GM19395 (cell line): ENCODE data around the gene NUDT2.

ENCODE experiments used
- ATAC-seq: cut with Tn5 transposase; IDR thresholded peaks from one replicate; pipeline ENCODE4 v1.9.1; 2021; ENCODE audit warnings: mild to moderate bottlenecking, moderate library complexity; ENCODE audit not compliant: unreplicated experiment

The NUDT2 gene

DNA sequence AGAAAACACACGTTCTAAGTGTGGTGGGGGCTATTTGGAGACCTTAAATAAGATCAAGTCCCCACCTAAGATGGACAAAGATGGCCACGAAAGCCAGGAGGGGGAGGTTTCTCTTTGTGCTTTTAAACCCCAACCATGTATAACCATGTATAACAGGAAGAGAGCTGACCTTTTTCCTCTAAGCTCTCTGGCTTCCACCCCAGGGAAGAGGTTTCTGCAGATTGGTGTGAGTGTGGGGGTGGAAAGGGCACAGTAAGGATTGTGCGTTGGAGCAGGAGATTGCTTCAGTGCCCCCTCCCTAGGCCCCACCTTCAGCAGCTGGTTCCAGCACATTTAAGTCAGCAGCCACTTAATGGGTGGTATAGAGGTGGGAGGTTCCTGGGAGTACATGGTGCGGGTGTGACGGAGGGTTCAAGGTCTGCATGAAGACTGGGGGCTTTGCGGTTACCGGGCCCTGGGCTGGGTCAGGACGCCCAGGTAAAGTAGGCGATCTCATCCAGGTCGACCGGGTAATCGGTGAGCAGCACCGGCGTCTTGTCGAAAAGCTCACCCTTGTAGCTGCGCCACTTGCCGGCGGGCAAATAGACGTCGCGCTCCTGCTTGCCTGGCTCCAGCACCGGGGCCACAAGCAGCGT, 41.1 kb downstream of the NUDT2 start:
- no peak for ATAC-seq

DNA sequence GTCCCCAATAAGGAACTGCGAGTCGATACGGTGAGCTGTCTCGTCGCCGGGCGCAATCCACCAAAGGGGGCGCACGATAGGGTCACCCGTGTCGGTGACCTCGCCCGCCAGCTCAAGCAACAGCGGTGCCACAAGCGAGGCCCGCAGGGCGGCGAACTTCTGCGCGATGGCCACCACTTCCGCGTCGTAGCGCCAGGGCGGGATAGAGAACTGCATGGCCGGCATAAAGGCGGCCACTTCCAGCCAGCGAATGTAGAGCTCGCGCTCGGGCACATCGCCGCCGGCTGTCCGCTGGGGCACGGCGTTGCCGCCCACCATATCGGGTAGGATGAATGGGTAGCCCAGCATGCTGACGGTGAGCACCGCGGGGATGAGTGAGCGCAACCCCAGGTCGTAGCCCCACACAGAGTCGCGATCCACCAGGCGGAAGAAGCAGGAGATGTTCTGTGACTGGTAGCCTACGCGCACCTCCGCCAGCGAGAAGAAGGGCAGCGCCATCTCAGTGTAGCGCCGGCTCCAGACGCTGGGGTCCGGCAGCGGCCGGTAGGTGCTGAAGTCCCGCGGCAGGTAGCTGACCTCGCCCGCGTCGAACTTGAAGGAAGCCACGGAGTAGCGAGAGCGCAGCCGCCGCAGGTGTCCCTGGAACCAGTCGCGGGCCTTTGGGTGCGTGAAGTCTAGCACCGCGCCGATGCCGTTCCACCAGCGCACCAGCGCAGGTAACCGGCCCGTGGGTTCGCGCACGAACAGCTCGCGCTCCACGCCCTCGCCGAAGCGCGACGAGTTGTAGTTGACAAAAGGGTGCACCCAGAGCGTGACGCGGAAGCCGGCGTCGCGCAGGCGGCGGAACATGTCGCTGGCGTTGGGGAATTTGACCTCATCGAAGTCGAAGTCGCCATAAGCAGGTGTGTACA, 41.9 kb downstream of the NUDT2 start:
- no peak for ATAC-seq

DNA sequence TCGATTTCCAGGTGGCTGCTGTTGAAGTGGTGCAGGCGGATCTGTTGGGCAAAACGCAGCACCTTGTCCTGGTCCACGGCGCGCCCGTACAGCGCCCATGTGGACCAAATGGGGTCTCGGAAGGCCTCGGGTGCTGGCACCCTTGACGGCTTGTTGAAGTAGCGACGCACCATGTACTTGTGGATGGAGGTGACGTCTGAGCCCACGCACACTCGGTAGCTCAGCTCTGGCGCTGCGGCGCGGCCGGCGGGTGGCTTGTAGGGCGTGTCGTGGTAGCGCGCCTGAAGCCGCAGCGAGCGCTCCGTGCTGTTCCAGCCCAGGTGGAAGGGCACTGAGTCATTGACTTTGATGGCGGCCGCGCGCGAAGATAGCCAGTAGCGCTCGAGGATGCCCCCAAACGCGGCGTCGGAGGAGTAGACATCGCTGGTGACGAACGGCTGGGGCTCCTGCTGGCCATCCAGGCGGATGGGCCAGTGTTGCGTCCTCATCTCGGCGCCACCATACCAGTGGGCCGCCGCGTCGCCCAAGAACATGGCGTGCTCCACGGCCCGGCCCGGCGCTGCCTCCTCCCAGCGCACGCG, 42.6 kb downstream of the NUDT2 start:
- ATAC-seq: no peak

DNA sequence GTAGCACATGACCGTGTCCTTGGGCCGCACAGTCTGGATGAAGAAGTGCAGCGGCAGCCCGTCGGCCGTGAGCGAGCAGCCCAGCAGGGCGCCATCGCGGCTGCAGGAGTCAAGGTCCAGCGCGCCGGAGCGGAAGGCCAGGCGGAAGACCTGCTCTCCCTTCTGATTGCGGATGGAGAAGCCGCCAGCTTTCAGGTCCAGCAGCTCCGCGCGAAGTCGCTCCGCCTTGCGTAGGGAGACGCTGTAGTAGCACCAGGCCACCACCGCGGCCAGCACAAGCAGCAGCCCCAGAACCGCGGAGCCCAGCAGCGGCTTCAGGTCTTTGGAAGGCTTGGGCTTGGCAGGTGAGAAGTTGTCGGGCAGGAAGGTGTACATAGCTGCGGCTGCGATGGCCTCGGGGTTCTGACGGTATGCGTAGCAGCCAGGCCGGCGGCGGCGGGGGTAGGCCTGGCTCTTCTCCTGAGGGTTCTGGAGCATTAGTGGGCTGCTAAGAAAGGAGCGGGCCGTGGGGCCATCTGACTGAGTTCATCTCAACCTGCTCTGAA, 43.2 kb downstream of the NUDT2 start:
- ATAC-seq: no peak

DNA sequence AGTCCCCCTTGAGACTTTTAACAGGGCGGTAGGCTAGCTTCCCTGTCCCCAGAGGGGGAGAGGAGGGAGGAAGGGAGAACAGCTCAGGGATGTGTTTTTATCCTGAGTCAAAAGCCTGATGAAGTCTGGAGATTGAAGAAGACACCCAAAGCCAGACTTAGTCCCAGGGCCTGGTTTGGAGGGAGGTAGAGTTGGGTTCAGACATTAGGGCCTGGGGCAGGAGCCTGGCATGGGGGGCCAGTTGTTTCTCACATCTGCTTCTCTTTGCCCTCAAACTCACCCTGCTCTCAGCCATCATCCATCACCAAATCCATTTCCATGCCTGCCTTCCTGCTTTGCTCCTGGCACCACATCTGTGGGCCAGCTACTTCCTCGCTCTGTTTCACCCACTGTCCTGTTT, 44.4 kb downstream of the NUDT2 start:
- ATAC-seq: no peak

DNA sequence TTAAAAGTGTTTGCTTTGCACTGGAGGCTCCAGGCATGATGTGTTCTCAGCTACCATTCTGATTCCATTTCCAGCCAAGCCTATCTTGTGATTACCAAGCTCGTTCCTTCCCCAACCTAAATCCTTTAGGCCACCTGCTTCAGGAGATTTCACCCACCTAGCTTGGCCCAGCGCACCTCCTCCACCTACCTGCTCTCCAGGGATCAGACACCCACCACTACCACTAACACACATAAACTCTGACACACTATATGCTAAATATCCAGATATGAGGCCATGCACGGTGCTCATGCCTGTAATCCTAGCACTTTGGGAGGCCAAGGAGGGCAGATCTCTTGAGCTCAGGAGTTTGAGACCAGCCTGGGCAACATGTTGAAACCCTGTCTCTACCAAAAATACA, 45.0 kb downstream of the NUDT2 start:
- ATAC-seq: no peak

DNA sequence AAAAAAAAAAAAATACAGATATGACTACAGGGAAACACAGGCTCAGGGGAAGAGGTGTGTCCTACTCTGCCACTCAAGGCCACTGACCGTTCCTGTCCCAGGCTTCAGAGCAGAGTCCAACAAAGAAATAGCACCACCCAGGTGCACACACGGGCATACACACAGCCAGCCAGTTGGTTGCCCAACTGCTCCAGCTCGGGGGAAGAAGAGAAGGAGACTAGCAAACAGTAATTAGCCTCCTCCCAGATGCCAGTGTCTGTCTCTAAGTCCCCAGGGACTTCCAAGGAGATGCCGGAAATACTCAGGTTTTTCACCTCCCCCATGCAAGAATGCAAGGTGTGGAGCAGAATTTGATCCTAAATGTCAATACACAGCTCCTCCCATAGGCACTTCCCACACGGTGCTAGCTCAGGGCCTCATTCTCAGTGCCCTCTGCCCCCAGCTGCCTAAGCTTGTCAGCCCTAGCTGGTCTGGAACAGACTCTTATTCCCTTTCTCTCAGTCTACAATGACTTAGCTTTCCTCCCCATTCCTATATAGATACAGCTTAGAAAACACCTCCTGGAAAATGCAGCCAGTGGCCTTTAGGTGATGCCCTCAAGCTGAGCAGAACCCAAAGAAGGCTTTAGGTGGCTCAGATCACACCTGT, 45.7 kb downstream of the NUDT2 start:
- no peak for ATAC-seq

DNA sequence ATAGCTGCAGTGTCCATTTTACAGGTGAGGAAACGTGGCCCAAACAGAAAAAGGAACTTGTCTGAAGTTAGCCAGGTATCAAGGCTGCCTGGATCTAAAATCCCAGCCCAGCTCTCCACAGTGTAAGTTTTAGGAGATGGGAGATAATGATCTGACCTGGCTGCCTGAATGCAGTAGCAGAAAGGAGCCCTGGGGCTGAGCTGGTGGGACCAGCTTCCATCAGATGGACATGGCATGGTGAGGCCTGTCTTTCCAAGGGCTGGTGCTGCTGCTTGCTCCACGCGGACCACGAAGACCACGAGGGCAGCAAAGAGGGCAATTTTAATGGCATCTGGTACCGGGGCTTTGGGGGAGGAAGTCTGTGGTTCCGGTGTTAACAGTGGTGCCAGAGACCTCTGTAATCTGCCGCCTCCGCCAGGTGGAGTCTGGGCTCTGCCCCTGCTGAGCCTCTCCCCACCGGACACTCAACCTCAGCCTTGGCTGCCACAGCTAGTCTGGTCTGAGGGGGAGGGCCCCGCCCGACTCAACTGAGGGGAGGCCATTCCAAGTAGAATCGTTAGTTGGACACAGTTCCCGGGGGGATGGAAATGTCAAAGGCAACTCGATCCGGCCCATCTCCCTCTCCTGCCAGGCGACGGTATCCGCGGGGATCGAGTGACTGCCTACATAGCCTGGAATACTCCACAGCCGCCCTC, 46.7 kb downstream of the NUDT2 start:
- ATAC-seq: no peak

DNA sequence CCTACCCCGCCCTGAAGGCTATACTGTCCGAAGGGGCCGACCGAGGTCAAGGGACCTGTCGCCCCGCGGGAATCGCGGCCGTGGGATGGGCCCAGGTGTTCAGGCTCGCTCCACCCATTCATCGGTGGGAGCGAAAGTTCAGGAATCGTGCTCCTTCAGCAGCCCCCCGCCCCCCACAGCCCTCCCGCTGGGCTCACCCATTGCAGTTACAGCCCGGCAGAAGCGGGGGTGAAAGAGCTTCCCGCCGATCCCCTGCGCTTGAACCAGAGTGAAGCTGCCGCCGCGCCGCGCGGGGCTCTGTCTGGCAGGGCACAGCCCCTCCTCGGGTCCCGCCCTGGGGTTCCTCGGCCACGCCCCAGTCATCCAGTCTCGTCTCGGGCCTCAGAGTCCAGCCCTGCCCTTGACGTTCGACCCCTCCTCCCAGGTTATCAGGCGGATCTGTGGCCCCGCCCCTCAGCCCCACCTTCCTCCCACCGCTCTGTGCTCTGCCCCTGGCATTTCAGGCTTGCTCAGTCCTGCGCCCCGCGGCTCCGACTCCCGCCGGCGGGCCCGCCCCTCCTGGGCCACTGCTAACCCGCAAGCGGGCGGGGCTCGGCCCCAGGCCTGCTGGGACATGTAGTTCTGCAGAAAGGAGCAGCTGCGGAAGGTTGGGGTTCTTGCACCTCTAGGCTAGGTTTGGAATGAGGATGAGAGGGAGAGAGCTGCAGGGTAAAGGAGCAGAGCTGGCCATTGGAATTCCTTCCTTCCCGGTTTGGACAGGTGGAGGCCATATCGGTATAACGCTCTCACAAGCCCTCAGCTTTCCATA, 47.4 kb downstream of the NUDT2 start, which contains the start of gene MYORG:
Gene MYORG, minus strand, starts transcription at position 303 of the 808 bp plus-strand sequence. CDS start 3,955 bp downstream, outside the sequence.
- ATAC-seq: peak; percentile 87

DNA sequence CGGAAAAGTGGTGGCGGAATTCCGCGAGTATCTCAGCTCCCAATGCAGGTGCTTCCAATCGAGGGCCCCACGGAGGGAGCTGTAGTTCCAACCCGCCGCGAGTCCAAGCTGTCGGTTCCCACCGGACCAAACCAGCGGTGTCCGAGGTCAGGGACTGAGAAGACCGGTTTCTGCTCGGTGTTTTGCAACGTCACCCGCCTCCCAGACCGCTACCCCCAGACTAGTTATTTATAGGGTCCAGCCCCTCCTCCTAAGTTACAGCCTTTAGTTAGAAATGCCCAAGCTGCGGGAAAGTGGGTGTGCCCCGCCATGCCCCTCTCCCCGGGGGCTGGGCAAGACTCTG, 48.0 kb downstream of the NUDT2 start:
- no peak for ATAC-seq

DNA sequence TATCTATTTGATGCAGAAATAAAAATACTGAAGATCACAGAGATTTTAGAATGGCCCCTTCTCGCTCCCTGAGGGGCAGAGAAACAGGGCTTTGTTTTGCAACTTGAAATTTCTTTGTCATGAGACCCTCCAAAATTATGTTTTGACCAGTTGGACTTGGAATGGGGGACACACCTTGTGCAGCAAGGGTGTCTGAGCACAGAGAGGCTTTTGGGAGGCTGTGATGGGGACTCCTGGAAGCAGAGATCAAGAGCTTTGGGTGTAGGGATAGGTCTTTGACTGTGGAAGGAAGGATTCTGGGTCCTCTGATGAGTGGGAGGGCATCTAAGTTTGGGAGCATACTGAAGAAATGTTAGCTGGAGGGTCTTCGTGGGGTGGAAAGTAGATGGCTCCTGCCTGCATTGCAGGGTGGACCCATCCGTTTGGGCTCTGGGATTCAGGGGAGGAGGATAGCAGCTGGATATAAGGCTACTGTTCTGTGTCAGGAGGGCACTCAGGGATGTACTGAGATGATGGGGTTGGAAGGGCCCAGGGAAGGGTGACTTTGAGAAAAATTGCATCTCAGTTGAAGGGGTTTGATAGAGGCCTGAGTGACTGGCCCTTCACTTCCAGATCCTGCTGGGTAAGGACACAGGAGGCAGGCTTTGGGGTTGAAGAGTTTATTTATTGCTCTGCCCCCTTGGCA, 49.1 kb downstream of the NUDT2 start:
- ATAC-seq: no peak

DNA sequence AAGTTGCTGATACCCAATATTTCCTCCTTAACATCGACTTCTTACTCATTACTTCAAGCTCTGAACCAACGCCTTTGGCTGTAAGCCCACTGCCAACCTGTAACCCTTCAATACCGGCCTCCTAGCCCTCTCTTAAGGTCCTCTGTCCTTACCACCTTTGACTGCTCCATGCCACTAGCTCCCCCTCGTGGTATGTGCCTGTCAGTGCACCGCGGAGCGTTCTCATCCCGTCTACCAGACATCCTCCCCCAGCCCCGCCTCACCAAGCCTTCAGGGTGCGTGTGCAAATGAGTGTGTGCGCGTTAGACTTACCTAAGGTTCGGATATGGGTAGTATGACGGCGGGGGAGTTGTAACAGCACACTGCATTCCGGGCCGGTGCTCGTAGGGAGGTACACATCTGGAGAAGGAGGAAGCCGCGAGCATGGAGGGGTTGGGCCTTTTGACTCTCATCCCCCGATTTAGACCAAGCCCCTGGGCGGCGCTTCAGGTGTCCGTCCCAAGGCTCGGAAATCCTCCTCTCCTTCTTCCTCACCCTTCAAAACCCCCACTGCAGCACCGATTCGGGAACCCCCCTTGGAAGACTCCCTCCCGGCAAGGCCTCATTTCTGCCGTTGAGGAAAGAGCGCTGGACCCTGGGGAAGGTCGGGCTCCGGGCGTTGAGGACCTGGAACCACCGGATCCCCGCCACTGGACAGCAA, 50.1 kb downstream of the NUDT2 start:
- ATAC-seq: peak; percentile 39

DNA sequence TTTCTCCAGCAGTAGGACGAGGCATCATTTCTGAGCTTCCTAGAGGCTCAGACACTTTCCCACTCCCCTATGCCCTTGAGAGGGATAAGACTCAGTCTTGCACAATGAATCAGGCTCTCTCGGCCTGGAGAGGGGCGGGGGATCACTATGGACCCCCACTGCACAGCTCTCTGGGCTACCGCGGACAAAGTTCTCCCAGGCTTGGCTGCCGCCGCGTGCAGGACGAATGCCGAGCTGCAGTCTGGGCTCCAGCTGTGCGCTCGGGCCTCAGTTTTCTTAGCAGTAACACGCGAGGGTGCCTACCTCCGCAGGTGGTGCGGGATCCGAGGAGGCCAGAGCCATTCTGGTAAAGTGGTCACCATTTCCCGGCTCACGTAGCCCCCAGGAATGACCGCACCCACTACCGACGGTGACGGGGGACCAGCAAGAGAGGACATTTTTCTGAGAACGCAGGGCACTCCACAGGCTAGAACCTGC, 50.7 kb downstream of the NUDT2 start:
- no peak for ATAC-seq

DNA sequence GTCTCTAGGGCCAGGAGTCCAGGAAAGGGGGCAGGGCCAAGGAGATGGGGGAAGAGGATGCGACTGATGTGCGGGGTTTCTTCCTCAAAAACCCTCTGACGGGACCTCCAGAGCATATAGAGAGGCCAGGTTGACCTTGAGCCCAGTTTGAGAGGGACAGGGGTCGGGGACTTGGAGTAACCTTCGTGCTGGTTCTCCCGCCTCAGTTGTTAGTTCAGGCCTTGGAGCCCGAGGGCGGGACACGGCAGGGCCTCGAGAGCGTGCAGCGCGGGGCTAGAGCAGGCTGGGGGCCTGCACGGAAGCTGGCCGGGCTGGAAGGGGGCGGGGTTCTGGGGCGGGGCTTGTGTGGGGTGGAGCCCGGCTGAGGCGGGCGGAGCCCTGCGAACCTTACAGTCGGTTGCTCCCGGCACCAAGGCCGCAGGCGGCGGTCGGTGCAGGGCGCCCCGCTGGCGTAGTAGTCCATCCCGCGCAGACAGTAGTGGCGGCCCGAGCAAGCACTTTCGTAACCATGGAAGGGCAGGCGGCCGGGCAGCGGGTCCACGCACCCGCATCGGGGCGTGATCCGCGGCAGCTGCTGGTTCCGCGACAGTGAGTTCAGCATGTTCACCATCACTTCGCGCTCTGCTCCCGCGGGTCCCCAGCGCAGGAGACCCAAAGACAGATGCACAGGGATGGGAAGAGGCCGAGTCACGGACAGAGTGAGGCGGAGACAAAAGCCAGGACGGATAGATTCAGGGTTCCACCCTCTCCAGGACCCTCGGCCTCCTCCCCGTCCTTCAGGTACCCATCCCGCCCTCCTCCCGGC, 51.3 kb downstream of the NUDT2 start:
- ATAC-seq: no peak

DNA sequence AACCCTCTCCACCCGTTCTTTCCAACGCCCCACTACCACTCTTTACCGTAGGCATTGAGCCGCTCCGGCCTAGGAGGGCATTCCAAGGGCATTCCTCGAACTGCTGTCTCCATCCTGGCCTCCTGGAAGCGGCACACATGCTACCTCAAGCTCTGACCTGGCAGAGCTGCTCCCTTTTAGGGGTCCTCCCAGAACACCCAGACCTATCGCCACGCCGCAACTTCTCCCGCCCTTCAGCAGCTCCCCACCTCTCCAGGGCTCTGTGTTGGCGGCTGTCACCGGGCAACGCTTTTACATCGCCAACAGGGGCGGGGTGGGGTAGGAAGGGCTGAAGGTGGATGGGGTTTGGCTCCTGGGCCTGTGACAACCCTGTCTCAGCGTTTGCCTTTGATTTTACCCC, 52.0 kb downstream of the NUDT2 start:
- ATAC-seq: no peak

DNA sequence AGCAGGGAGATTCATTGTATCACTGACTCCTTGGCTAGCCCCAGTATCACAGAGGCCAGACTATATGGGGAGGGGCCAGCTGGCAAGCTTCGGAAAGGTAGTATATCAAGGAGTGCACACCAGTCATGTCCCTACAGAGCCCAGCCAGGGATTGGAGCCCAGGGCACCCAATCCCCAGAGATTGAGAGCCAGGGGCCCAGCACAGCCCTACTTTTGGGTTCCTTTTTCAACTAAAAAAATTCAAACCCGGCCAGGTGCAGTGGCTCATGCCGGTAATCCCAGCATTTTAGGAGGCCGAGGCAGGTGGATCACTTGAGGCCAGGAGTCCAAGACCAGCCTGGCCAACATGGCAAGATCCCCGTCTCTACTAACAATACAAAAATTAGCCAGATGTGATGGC, 52.7 kb downstream of the NUDT2 start:
- no peak for ATAC-seq

DNA sequence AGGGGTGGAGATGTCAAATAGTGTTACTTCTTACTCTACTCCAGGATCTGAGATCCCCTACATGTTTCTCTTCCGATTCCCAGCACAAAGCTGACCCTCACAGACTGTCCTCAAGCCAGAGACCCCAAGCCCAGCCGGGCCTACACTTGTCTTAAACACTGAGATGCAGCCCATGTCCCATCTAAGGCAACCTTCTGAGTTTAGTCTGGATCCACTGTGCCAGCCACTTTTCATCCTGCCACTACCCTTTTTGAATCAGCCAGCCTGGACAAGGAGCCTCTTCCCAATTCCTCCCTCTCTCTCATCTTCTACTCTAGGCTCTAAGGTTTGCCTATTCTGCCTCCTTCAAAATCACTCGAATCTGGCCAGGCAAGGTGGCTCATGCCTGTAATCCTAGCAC, 53.5 kb downstream of the NUDT2 start:
- ATAC-seq: no peak

DNA sequence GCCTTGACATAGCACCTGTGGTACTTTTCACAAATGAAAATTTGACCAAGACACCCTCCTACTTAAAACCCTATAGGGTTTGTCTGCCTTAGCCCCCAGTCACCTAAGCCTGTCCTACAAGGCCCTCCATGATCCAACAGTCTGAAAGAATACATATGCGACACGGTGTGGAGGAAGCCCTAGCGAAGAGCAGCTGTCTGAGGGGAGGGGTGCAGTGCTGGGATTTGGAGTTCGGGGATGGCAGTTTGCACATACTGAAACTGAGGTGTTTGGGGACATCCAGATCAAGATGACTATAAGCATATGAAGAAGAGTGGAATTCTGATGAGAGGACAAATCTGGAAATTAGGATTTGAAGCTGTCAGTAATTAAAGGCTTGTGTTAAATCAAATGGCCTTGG, 54.5 kb downstream of the NUDT2 start:
- no peak for ATAC-seq
